RWPE1 (cell line): ENCODE data around the gene CHAMP1.
"Not testable (repeated sequence)": the region's sequence is repeated elsewhere in the genome, so short reads cannot be mapped to it uniquely, and the experiment has no call there.

Experiments used
- CTCF ChIA-PET: fragments of 350-600 bp; sonication (Branson Sonifier 250); formaldehyde crosslinking; extraction: SDS; loops from one replicate; lab custom pipeline; 2021; lab: Yijun Ruan, JAX
- POLR2A ChIA-PET: fragments of 400-600 bp; formaldehyde crosslinking; extraction: SDS; loops from one replicate; lab custom pipeline; 2020; ENCODE audit warnings: antibody characterized with exemption; ENCODE audit not compliant: low non-redundant PET; lab: Yijun Ruan, JAX
- DNase-seq: peaks from one replicate; pipeline ENCODE4 v3.0.0; 2012; ENCODE audit warnings: low spot score
- H3K27ac ChIP-seq: fragments of 450-650 bp; 2 replicates; pipeline ENCODE4 v1.5.1; 2017
- TF ChIP-seq, protein P1 (sequence below): fragments of 450-650 bp; conservative IDR thresholded peaks from 2 replicates; pipeline ENCODE4 v1.5.1; 2017; ENCODE audit warnings: low read depth, mild to moderate bottlenecking

The CHAMP1 gene

DNA sequence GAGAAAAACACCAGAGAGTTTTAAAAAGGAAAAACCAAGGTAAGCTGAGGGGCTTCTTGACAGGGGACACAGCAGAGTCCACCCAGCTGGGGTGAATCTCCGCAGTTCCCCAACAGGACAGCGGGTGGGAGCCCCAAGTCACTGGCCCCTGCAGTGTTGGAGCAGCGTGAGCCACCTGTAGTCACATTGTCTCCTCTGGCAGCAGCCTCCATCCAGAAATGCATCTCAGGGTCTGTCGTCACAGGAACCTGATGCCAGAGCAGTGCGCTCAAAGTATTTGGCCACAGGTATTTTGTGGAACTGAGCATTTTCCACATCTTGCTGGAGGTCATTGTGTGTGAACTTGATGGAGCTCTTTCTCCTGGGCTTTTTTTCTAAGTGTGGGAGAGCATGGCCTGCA lies 24.7 kb downstream of the CHAMP1 start:
- no peak overlapping the region for H3K27ac ChIP-seq
- POLR2A ChIA-PET = no interaction called here
- TF ChIP-seq, protein P1, sequence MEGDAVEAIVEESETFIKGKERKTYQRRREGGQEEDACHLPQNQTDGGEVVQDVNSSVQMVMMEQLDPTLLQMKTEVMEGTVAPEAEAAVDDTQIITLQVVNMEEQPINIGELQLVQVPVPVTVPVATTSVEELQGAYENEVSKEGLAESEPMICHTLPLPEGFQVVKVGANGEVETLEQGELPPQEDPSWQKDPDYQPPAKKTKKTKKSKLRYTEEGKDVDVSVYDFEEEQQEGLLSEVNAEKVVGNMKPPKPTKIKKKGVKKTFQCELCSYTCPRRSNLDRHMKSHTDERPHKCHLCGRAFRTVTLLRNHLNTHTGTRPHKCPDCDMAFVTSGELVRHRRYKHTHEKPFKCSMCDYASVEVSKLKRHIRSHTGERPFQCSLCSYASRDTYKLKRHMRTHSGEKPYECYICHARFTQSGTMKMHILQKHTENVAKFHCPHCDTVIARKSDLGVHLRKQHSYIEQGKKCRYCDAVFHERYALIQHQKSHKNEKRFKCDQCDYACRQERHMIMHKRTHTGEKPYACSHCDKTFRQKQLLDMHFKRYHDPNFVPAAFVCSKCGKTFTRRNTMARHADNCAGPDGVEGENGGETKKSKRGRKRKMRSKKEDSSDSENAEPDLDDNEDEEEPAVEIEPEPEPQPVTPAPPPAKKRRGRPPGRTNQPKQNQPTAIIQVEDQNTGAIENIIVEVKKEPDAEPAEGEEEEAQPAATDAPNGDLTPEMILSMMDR = no peak

DNA sequence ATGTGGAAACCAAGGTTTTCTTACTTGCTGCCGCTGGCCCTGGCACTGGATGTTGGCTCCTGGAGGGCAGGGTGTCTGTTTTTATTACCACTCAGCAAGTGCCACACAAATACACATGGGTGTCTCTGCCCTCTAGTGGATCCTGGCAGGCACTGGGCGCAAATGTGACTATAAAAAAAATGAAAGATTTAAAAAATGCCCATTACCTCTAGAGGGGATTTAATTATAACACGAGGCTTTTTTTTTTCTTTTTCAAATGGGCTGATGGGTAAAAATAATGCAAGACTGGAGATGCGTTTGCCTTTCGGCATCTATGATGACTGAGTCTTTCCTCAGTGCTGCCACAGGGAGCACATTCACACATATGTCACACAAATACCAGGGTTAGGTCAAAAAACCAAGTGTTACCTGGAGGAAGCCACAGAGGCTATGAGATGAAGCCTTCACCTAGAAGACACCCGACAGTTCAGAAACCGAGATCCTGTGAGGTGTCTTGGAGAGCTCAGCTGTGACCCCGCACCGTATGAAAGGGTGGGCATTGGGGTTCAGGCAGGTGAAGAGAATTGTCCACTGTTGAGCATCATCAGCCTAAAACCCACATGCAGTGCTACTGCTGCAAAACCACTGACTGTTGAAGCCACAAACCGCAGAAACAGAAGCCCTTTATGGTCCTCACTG lies 25.7 kb downstream of the CHAMP1 start:
- CTCF ChIA-PET = interaction anchor here (0.7 kb wide), 1 partner anchor 15 kb away, joined by 3 read pairs; no protein-coding TSS in a partner anchor
- TF ChIP-seq, protein P1 = peak; percentile 85
- no peak overlapping the region for H3K27ac ChIP-seq
- peak; percentile 34 for DNase-seq
- POLR2A ChIA-PET = no interaction called here

More for the DNA sequence above, 24.7 kb downstream of the CHAMP1 start:
- no peak for DNase-seq
- CTCF ChIA-PET = no interaction called here

DNA sequence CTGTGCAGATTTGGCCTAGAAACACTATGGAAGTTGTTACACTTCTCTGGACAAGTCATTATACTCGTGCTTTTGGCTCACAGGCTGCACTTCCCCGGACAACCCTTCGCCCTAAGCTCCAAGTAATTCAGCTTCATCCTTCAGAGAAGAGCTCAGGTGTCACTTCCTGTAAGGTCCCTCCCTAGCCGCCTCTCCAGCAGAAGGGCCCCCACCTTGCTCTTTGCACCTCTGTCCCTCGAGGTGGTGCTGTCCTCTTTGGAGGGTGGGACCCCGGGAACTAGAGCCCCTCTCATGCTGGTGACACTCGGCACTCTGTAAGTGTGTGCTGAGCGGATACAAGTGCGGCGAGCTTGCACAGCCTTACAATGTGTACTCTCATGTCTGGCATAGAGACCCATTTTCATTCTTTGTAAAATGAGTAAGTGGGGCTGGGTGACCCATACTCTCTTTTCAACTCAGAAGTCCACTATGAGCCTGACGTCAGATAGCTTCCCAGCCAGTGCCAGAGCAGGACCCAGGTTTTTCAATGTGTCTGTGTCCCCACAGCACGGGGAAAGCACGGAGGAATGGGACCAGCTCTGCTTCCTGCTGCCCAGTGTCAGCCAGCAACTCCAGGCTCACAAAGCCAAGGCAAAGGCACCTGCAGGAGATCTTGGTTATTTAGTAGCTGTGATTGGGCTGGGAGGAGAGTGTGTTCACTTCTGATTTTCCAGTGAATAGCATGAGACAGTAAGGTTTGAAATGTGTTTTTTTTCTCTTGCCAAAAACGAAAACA lies 26.9 kb downstream of the CHAMP1 start:
- CTCF ChIA-PET = interaction anchor here (0.7 to 0.8 kb wide), 2 partner anchors 16 kb away, joined by 3 to 4 read pairs; no protein-coding TSS in a partner anchor
- POLR2A ChIA-PET = no interaction called here
- DNase-seq = no peak
- TF ChIP-seq, protein P1 = no peak
- no peak overlapping the region for H3K27ac ChIP-seq

DNA sequence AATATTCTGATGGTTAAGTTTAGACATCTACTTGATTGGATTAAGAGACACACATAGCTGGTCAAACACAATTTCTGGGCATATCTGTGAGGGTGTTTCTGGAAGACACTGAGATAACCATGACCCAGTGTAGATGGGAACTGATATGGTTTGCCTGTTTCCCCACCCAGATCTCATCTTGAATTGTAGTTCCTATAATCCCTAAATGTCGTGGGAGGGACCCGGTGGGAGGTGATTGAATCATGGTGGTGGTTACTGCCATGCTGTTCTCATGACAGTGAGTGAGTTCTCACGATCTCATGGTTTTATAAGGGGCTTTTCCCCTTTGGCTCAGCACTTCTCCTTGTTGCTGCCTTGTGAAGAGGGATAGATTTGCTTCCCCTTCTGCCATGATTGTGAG lies 33.0 kb downstream of the CHAMP1 start:
- H3K27ac ChIP-seq, DNase-seq, POLR2A ChIA-PET: not testable (repeated sequence)
- CTCF ChIA-PET = interaction anchor here (0.6 kb wide), 1 partner anchor 1368 kb away, joined by 3 read pairs; no protein-coding TSS in a partner anchor

DNA sequence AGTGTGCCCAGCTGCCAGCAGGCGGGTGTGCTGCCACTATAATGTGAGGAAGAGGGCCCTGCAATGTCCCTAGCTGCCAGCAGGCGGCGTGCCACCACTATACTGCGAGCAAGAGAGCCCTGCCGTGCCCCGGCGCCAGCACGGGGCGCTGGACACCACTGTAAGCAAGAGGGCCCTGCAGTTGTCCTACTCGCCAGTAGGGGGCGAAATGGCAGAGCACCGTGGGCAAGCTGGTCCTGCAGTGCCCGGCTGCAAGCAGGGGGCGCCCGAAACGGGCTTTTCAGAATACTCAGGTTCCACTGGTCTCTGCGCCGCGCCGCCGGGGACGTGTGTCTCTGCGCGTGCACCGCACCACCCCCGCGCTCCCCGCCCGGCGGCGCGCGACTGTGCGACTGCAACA lies 38.5 kb downstream of the CHAMP1 start:
- H3K27ac ChIP-seq, DNase-seq, POLR2A ChIA-PET: not testable (repeated sequence)
- CTCF ChIA-PET = interaction anchor here (0.6 kb wide), 1 partner anchor 46 kb away, joined by 4 read pairs; no protein-coding TSS in a partner anchor

DNA sequence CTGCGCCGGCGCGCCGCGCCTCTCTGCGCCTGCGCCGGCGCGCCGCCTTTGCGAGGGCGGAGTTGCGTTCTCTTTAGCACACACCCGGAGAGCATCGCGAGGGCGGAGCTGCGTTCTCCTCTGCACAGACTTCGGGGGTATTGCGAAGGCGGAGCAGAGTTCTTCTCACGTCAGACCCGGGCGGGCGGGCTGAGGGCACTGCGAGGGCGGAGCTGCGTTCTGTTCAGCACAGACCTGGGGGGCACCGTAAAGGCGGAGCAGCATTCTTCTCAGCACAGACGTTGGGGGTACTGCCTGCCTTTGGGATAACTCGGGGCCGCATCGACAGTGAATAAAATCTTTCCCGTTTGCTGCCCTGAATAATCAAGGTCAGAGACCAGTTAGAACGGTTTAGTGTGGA lies 39.1 kb downstream of the CHAMP1 start:
- CTCF ChIA-PET, H3K27ac ChIP-seq, DNase-seq, POLR2A ChIA-PET: not testable (repeated sequence)
